ENCODE data around the gene CYP19A1.

The CYP19A1 gene

GRCh38 chr15:51184627-51185026 lies 153.8 kb downstream of the CYP19A1 start:
- DNase-seq (ENCODE audit: low read depth in 2 of 2) = no peak

- no peak for DNase-seq (ENCODE audit: low read depth in 2 of 2)
These were observed 155.3 kb downstream of the CYP19A1 start for GRCh38 chr15:51183076-51183475.

GRCh38 chr15:51181905-51182304 lies 156.5 kb downstream of the CYP19A1 start:
- no peak for DNase-seq (ENCODE audit: low read depth in 2 of 2)

GRCh38 chr15:51181221-51181620 lies 157.2 kb downstream of the CYP19A1 start:
- no peak for DNase-seq (ENCODE audit: low read depth in 2 of 2)

GRCh38 chr15:51180534-51180933 lies 157.9 kb downstream of the CYP19A1 start:
- DNase-seq (ENCODE audit: low read depth in 2 of 2) = no peak

- DNase-seq (ENCODE audit: low read depth in 2 of 2) = no peak
These were observed 158.4 kb downstream of the CYP19A1 start for GRCh38 chr15:51180011-51180410.

- no peak for DNase-seq (ENCODE audit: low read depth in 2 of 2)
These were observed 166.2 kb downstream of the CYP19A1 start for GRCh38 chr15:51172193-51172592.

- no peak for DNase-seq (ENCODE audit: low read depth in 2 of 2)
These were observed 166.8 kb downstream of the CYP19A1 start for GRCh38 chr15:51171634-51171932.

GRCh38 chr15:51170882-51171633 lies 167.3 kb downstream of the CYP19A1 start:
- no peak for DNase-seq (ENCODE audit: low read depth in 2 of 2)

GRCh38 chr15:51168700-51169099 lies 169.7 kb downstream of the CYP19A1 start:
- DNase-seq (ENCODE audit: low read depth in 2 of 2) = no peak

- no peak for DNase-seq (ENCODE audit: low read depth in 2 of 2)
These were observed 174.6 kb downstream of the CYP19A1 start for GRCh38 chr15:51163843-51164242.

GRCh38 chr15:51162865-51163762 lies 175.3 kb downstream of the CYP19A1 start:
- DNase-seq (ENCODE audit: low read depth in 2 of 2) = peak; percentile 2 to 17

- no peak for DNase-seq (ENCODE audit: low read depth in 2 of 2)
These were observed 176.7 kb downstream of the CYP19A1 start for GRCh38 chr15:51161491-51162220.

- no peak for DNase-seq (ENCODE audit: low read depth in 2 of 2)
These were observed 177.9 kb downstream of the CYP19A1 start for GRCh38 chr15:51160484-51160883.
